Trophoblast cell (in vitro differentiated cells and primary cell): ENCODE measurements around the gene ALKBH8.
A peak's percentile ranks its signal among the peaks of the same experiment; 100 is the strongest.
"Not testable (repeated sequence)": the region's sequence is repeated elsewhere in the genome, so short reads cannot be mapped to it uniquely, and the experiment has no call there.

ENCODE experiments used
- DNase-seq, 2 donors: peaks; one replicate each; pipeline ENCODE4 v3.0.0-alpha.2; 2016
- H2AFZ ChIP-seq: 2 replicates; pipeline ENCODE4 v1.6.1; 2013; ENCODE audit warnings: low read length, moderate library complexity, mild to moderate bottlenecking; ENCODE audit not compliant: insufficient read depth, poor library complexity
- H2AK5ac ChIP-seq: 2 replicates; pipeline ENCODE4 v1.6.1; 2013; ENCODE audit warnings: mild to moderate bottlenecking, low read length
- H2BK120ac ChIP-seq: 2 replicates; pipeline ENCODE4 v1.6.1; 2013; ENCODE audit warnings: low read length, mild to moderate bottlenecking, moderate library complexity; ENCODE audit not compliant: insufficient read depth, poor library complexity
- H2BK12ac ChIP-seq: 2 replicates; pipeline ENCODE4 v1.6.1; 2013; ENCODE audit warnings: mild to moderate bottlenecking, low read length, moderate library complexity
- H2BK5ac ChIP-seq: 2 replicates; pipeline ENCODE4 v1.6.1; 2013; ENCODE audit warnings: low read length, low read depth, moderate library complexity, mild to moderate bottlenecking; ENCODE audit not compliant: poor library complexity
- H3K14ac ChIP-seq: 2 replicates; pipeline ENCODE4 v1.6.1; 2013; ENCODE audit warnings: mild to moderate bottlenecking, low read length
- H3K18ac ChIP-seq: 2 replicates; pipeline ENCODE4 v1.6.1; 2013; ENCODE audit warnings: mild to moderate bottlenecking, low read length
- H3K23ac ChIP-seq: 2 replicates; pipeline ENCODE4 v1.6.1; 2013; ENCODE audit warnings: low read length
- H3K27ac ChIP-seq: 2 replicates; pipeline ENCODE4 v1.5.1; 2013; ENCODE audit warnings: low read depth, mild to moderate bottlenecking, inconsistent platforms, low read length, moderate library complexity
- H3K27me3 ChIP-seq: 2 replicates; pipeline ENCODE4 v1.6.1; 2013; ENCODE audit warnings: inconsistent platforms, mild to moderate bottlenecking, low read length, moderate library complexity; ENCODE audit not compliant: insufficient read depth
- H3K36me3 ChIP-seq, 2 experiments: 1 replicate in 1 of 2; 2 replicates in 1 of 2; pipeline ENCODE4 v1.6.1; 2013; ENCODE audit warnings: low read length in 2 of 2, mild to moderate bottlenecking in 2 of 2, moderate library complexity in 1 of 2; ENCODE audit not compliant: insufficient read depth in 2 of 2, control insufficient read depth in 1 of 2
- H3K4ac ChIP-seq: 2 replicates; pipeline ENCODE4 v1.6.1; 2013; ENCODE audit warnings: low read depth, mild to moderate bottlenecking, low read length, moderate library complexity
- H3K4me1 ChIP-seq, 2 experiments: 1 replicate in 1 of 2; 2 replicates in 1 of 2; pipeline ENCODE4 v1.6.1; 2013; ENCODE audit warnings: low read length in 2 of 2, mild to moderate bottlenecking in 2 of 2, moderate library complexity in 1 of 2; ENCODE audit not compliant: insufficient read depth in 2 of 2, control insufficient read depth in 1 of 2
- H3K4me2 ChIP-seq: 2 replicates; pipeline ENCODE4 v1.6.1; 2013; ENCODE audit warnings: inconsistent platforms, mild to moderate bottlenecking, low read length, moderate library complexity
- H3K4me3 ChIP-seq: 2 replicates; pipeline ENCODE4 v1.5.1; 2013; ENCODE audit warnings: mild to moderate bottlenecking, low read depth, low read length, inconsistent platforms
- H3K79me1 ChIP-seq: one replicate; pipeline ENCODE4 v1.6.1; 2013; ENCODE audit warnings: low read length
- H3K79me2 ChIP-seq: 2 replicates; pipeline ENCODE4 v1.6.1; 2013; ENCODE audit warnings: low read length, mild to moderate bottlenecking; ENCODE audit not compliant: control insufficient read depth, insufficient read depth, poor library complexity
- H3K9ac ChIP-seq: 2 replicates; pipeline ENCODE4 v1.6.1; 2013; ENCODE audit warnings: mild to moderate bottlenecking, low read length
- H3K9me3 ChIP-seq: 2 replicates; pipeline ENCODE4 v1.6.1; 2013; ENCODE audit warnings: low read depth, mild to moderate bottlenecking, control low read depth, inconsistent platforms, low read length; ENCODE audit not compliant: insufficient read depth
- H4K12ac ChIP-seq: 2 replicates; pipeline ENCODE4 v1.6.1; 2013; ENCODE audit warnings: low read depth, mild to moderate bottlenecking, low read length, moderate library complexity
- H4K8ac ChIP-seq: 2 replicates; pipeline ENCODE4 v1.6.1; 2013; ENCODE audit warnings: low read depth, mild to moderate bottlenecking, low read length, moderate library complexity
- H4K91ac ChIP-seq: one replicate; pipeline ENCODE4 v1.6.1; 2013; ENCODE audit warnings: low read depth, mild to moderate bottlenecking, low read length, moderate library complexity
- WGBS: extraction: QIAGEN DNeasy Blood & Tissue Kit; methylation state at CpG from one replicate; pipeline ENCODE4 v1.1.7; 2013; ENCODE audit warnings: missing lambda C conversion rate; ENCODE audit not compliant: insufficient read length, insufficient coverage; ENCODE audit errors: extremely low coverage; 5-methylcytosine and 5-hydroxymethylcytosine counted together

ALKBH8 gene

DNA sequence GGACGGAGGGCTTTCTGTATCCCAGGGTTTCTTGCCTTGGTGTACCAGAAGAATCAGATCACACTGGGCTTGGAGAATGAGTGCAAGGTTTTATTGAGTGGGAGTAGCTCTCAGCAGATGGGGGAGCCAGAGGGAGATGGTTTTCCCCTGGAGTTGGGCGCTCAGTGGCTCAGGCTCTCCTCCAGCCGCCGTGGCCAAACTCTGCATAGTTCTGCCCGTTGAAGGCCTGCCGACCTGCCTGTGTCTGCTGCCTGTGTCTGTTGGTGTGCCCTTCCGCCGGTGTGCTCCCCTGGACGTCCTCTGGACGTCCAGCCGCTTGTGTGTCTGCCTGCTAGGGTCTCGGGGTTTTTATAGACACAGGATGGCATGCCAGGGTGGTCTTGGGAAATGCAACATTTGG lies 4.5 kb upstream of the ALKBH8 start:
- Histone ChIP-seq H4K91ac (no peak overlapping the region), H4K8ac (no peak overlapping the region), H3K18ac (no peak overlapping the region), H3K9me3 (no peaks in the 10 kb centered on the region), H3K4ac (no peak overlapping the region), H2AFZ (no peak overlapping the region), H3K36me3 (no peaks in the 10 kb centered on the region), H3K4me2 (no peak overlapping the region), H3K79me1 (peaks cover 4% of the 10 kb centered on the region), H3K27me3 (no peaks in the 10 kb centered on the region), H3K14ac (no peak overlapping the region), H2BK5ac (no peak overlapping the region), H2BK12ac (no peak overlapping the region), H4K12ac (no peak overlapping the region), H2AK5ac (no peak overlapping the region), H3K27ac (no peak overlapping the region), H3K79me2 (no peaks in the 10 kb centered on the region), H3K4me1 (peaks cover 0 to under 1% of the 10 kb centered on the region in 2 experiments), H3K23ac (no peak overlapping the region), H2BK120ac (no peak overlapping the region), H3K9ac (no peak overlapping the region), H3K4me3 (no peak overlapping the region)
- DNase-seq = no peak
- no CpG with 5 or more reads among the region's 12 CpGs for WGBS

DNA sequence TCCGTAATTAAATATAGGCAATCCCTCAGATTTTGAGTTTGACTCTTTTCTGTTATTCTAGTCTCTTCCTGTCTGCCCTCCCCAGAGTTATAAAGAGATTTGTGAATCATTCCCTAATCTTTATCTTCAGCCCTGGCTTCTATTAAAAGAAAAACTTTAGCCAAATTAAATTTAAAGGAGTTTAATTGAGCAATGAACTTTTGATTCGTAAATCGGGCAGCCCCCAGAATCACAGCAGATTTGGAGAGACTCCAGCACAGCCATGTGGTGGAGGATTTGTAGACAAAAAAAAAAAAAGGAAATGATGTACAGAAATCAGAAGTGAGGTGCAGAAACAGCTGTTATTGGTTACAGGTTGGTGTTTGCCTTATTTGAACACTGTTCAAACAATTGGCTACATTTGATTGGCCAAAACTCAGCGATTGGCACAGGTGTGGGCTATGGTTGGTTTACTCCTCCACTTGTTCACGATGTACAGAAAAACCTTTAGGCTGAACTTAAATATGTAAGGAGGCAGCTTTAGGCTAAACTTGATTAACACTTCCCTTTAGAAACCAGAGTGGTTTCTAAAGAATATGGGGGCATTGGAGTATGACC lies 2.3 kb upstream of the ALKBH8 start:
- H3K18ac ChIP-seq = no peak overlapping the region
- no peaks in the 10 kb centered on the region for H3K27me3 ChIP-seq
- H3K27ac ChIP-seq = no peak overlapping the region
- H2BK12ac ChIP-seq = no peak overlapping the region
- H4K12ac ChIP-seq = no peak overlapping the region
- H3K4ac ChIP-seq = no peak overlapping the region
- no peak overlapping the region for H3K4me2 ChIP-seq
- peaks cover 0 to 6% of the 10 kb centered on the region in 2 experiments for H3K4me1 ChIP-seq
- DNase-seq = no peak
- WGBS = no CpG with 5 or more reads among the region's 5 CpGs
- H2BK5ac ChIP-seq = no peak overlapping the region
- no peak overlapping the region for H4K91ac ChIP-seq
- no peak overlapping the region for H4K8ac ChIP-seq
- H2BK120ac ChIP-seq = no peak overlapping the region
- no peak overlapping the region for H3K4me3 ChIP-seq
- H3K79me1 ChIP-seq = peaks cover 4% of the 10 kb centered on the region
- no peak overlapping the region for H2AK5ac ChIP-seq
- no peaks in the 10 kb centered on the region for H3K79me2 ChIP-seq
- H2AFZ ChIP-seq = no peak overlapping the region
- no peaks in the 10 kb centered on the region for H3K9me3 ChIP-seq
- H3K23ac ChIP-seq = no peak overlapping the region
- no peak overlapping the region for H3K9ac ChIP-seq
- H3K36me3 ChIP-seq = no peaks in the 10 kb centered on the region
- no peak overlapping the region for H3K14ac ChIP-seq

DNA sequence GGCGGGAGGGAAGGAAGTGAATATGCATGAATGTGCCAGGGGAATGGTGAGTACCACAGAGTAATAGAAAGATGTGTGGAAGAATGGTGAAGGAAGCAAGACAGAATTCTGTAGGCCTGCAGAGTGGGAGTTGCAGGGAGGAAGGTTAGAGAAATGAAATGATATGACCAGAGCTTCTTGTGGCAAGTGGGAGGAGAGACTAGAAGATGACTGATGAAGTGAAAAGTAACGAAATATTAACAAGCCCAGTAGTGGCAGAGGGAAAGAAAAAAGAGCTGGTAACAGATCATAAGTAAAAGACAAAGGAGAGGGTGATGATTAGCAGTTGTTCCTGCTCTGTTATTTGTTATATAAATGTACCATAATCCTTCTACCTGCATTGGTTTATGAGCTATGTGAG lies 1.0 kb upstream of the ALKBH8 start:
- Histone ChIP-seq H3K27me3 (no peaks in the 10 kb centered on the region), H3K18ac (no peak overlapping the region), H2BK120ac (no peak overlapping the region), H3K23ac (no peak overlapping the region), H3K4me2 (no peak overlapping the region), H3K4me3 (no peak overlapping the region), H3K79me1 (peaks cover 4% of the 10 kb centered on the region), H2AK5ac (no peak overlapping the region), H3K4ac (no peak overlapping the region), H3K36me3 (no peaks in the 10 kb centered on the region), H4K8ac (peak overlapping the region; percentile 29), H2AFZ (peak overlapping the region; percentile 0), H2BK5ac (no peak overlapping the region), H3K4me1 (peaks cover 0 to 6% of the 10 kb centered on the region in 2 experiments), H4K12ac (no peak overlapping the region), H3K27ac (no peak overlapping the region), H3K14ac (no peak overlapping the region), H3K9me3 (no peaks in the 10 kb centered on the region), H4K91ac (no peak overlapping the region), H3K79me2 (no peaks in the 10 kb centered on the region), H3K9ac (no peak overlapping the region), H2BK12ac (no peak overlapping the region)
- DNase-seq = no peak
- no CpG with 5 or more reads among the region's 2 CpGs for WGBS

DNA sequence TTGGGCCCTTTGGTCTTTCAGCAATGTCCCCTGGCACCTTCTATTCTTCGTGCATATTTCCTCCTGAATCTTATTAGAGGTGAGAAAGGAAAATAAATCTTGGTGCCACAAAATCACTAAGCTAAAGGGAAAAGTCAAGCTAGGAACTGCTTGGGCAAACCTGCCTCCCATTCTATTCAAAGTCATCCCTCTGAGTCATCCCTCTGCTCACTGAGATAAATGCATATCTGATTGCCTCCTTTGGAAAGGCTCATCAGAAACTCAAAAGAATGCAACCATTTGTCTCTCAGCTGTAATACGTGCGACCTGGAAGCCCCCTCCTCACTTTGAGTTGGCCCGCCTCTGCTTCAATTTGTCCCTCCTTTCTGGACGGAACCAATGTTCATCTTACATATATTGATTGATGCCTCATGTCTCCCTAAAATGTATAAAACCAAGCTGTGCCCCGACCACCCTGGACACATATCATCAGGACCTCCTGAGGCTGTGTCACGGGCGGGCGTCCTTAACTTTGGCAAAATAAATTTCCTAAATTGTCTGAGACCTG lies 493 bp upstream of the ALKBH8 start:
- H2BK12ac ChIP-seq, H3K4ac ChIP-seq, H3K9ac ChIP-seq, H3K4me3 ChIP-seq, H3K14ac ChIP-seq, H3K27ac ChIP-seq, H2BK120ac ChIP-seq, H3K18ac ChIP-seq, H3K27me3 ChIP-seq, H3K79me2 ChIP-seq, H3K36me3 ChIP-seq, H2AK5ac ChIP-seq, H3K4me1 ChIP-seq, H3K79me1 ChIP-seq, H4K12ac ChIP-seq, H3K9me3 ChIP-seq, H3K23ac ChIP-seq, H4K91ac ChIP-seq, H2BK5ac ChIP-seq: not testable (repeated sequence)
- H4K8ac ChIP-seq = peak overlapping the region; percentile 29
- no CpG with 5 or more reads among the region's 9 CpGs for WGBS
- peak overlapping the region; percentile 98 for H3K4me2 ChIP-seq
- peak overlapping the region; percentile 81 for H2AFZ ChIP-seq
- DNase-seq = peak in 1 of 2 donors; percentile 28
